Gastroesophageal sphincter (tissue), 4 donors: ENCODE results near the gene KRTAP1-5. TPM values are rescaled to one million over a fixed set of nuclear protein-coding genes. Genes with fewer than 3 reads are reported as not detected.
"Not testable (repeated sequence)": the region's sequence is repeated elsewhere in the genome, so short reads cannot be mapped to it uniquely, and the experiment has no call there.

ENCODE experiments used
- ATAC-seq: fragments of 150-250 bp; one replicate; pipeline ENCODE4 v1.9.1; 2016; ENCODE audit warnings: mild to moderate bottlenecking, moderate library complexity
- H3K27ac ChIP-seq, 4 donors: fragments of 200-600 bp; sonication (generic) in 3 of 4; 1 replicate in 3 of 4; 2 replicates in 1 of 4; pipeline ENCODE4 v1.5.1; 2016 to 2019
- H3K27me3 ChIP-seq: fragments of 200-600 bp; sonication (generic); one replicate; pipeline ENCODE4 v1.5.1; 2019
- H3K36me3 ChIP-seq, 2 donors: fragments of 200-600 bp; sonication (generic); one replicate each; pipeline ENCODE4 v1.5.1; 2019; ENCODE audit warnings: control low read depth in 1 of 2
- H3K4me1 ChIP-seq, 3 donors: fragments of 200-600 bp; sonication (generic); 1 replicate in 2 of 3; 2 replicates in 1 of 3; pipeline ENCODE4 v1.5.1; 2016 to 2019; ENCODE audit warnings: control low read depth in 2 of 3
- H3K4me3 ChIP-seq, 2 donors: fragments of 200-600 bp; sonication (generic); one replicate each; pipeline ENCODE4 v1.5.1; 2019; ENCODE audit warnings: mild to moderate bottlenecking in 1 of 2, moderate library complexity in 1 of 2
- H3K9me3 ChIP-seq, 3 donors: fragments of 200-600 bp; sonication (generic); one replicate each; pipeline ENCODE4 v1.5.1; 2017 to 2019; ENCODE audit warnings: control low read depth in 2 of 3
- EP300 ChIP-seq: sonication (generic); formaldehyde crosslinking; IDR thresholded peaks from one replicate; pipeline ENCODE4 v1.6.1; 2017; ENCODE audit warnings: antibody characterized with exemption, mild to moderate bottlenecking
- POLR2A ChIP-seq, 2 donors: fragments of 450-650 bp; IDR thresholded peaks; one replicate each; pipeline ENCODE4 v1.6.1; 2017; ENCODE audit warnings: antibody characterized with exemption in 2 of 2, mild to moderate bottlenecking in 2 of 2, moderate library complexity in 1 of 2
- POLR2AphosphoS5 ChIP-seq: sonication (generic); formaldehyde crosslinking; IDR thresholded peaks from one replicate; pipeline ENCODE4 v1.6.1; 2017; ENCODE audit warnings: antibody characterized with exemption
- WGBS, 2 donors: methylation state at CpG; one replicate each; pipeline ENCODE4 v1.1.5; 2018; ENCODE audit warnings: low coverage in 1 of 2; 5-methylcytosine and 5-hydroxymethylcytosine counted together
- total RNA-seq, 4 donors: library from RNA; depleted of rRNA; stranded (reverse); fragments of >200 nt; gene quantifications; one replicate each; pipeline ENCODE4 v1.1.0, GENCODE V29; 2016
- TF ChIP-seq, protein P1 (sequence below), 4 experiments: fragments of 200-600 bp in 2 of 4; fragments of 450-650 bp in 2 of 4; sonication (generic) in 1 of 4; IDR thresholded peaks; one replicate each; pipeline ENCODE4 v1.5.1; 2017 to 2019; ENCODE audit warnings: antibody characterized with exemption in 4 of 4, mild to moderate bottlenecking in 2 of 4, moderate library complexity in 2 of 4

KRTAP1-5 gene
- total RNA-seq, 4 donors from 2014 or later = not detected

DNA sequence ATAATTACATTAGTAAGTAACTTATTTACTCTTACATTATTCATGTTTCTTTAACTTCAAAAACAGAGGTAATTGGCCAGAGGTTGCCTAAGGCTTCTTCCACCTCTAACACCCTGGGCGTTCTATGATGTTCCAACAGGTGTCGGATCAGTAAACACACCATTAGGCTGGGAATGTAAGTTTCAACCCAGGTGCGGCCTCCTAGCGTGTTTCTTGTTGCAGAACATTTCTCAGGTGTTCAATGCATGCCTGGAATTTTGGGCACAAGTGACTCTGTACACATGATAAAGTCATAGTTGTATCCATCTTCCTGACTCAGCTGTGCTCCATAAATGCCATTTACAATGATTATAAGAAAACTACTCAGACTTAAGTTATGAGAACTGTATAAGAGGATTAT lies 27.0 kb upstream of the KRTAP1-5 start:
- TF ChIP-seq EP300 (no peak), POLR2A (IDR thresholded peaks at IDR 0.05) (no peak), POLR2AphosphoS5 (no peak)
- TF ChIP-seq, protein P1, sequence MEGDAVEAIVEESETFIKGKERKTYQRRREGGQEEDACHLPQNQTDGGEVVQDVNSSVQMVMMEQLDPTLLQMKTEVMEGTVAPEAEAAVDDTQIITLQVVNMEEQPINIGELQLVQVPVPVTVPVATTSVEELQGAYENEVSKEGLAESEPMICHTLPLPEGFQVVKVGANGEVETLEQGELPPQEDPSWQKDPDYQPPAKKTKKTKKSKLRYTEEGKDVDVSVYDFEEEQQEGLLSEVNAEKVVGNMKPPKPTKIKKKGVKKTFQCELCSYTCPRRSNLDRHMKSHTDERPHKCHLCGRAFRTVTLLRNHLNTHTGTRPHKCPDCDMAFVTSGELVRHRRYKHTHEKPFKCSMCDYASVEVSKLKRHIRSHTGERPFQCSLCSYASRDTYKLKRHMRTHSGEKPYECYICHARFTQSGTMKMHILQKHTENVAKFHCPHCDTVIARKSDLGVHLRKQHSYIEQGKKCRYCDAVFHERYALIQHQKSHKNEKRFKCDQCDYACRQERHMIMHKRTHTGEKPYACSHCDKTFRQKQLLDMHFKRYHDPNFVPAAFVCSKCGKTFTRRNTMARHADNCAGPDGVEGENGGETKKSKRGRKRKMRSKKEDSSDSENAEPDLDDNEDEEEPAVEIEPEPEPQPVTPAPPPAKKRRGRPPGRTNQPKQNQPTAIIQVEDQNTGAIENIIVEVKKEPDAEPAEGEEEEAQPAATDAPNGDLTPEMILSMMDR (IDR thresholded peaks at IDR 0.05) = no peak
- Histone ChIP-seq H3K9me3 (peaks cover 0 to 11% (median 0%) of the 10 kb centered on the region in 3 donors), H3K36me3 (no peaks in the 10 kb centered on the region), H3K4me1 (no peaks in the 10 kb centered on the region), H3K4me3 (no peak overlapping the region), H3K27me3 (peaks cover 27% of the 10 kb centered on the region), H3K27ac (no peak overlapping the region)
- ATAC-seq = no peak
- 90 to 94% methylated on average over 4 of the region's 4 CpGs for WGBS, 2 donors

DNA sequence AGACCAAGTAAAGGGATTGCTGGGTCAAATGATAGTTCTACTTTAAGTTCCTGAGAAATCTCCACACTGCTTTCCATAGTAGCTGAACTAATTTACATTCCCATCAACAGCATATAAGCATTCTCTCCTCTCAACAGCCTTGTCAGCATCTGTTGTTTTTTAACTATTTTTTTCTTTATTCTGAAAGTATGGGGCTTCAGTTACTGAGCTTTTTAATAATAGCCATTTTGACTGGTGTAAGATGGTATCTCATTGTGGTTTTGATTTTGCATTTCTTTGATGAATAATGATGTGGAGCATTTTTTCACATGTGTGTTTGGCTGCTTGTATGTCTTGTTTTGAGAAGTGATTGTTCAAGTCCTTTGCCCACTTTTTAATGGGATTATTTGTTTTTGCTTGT lies 25.6 kb upstream of the KRTAP1-5 start:
- Histone ChIP-seq H3K27me3 (peaks cover 28% of the 10 kb centered on the region), H3K4me1 (no peaks in the 10 kb centered on the region), H3K27ac (no peak overlapping the region), H3K9me3 (peaks cover 0 to 7% (median 0%) of the 10 kb centered on the region in 3 donors), H3K4me3 (no peak overlapping the region), H3K36me3 (no peaks in the 10 kb centered on the region)
- ATAC-seq = no peak
- TF ChIP-seq POLR2AphosphoS5 (no peak), POLR2A (IDR thresholded peaks at IDR 0.05) (no peak), EP300 (no peak)
- TF ChIP-seq, protein P1 (IDR thresholded peaks at IDR 0.05) = no peak

DNA sequence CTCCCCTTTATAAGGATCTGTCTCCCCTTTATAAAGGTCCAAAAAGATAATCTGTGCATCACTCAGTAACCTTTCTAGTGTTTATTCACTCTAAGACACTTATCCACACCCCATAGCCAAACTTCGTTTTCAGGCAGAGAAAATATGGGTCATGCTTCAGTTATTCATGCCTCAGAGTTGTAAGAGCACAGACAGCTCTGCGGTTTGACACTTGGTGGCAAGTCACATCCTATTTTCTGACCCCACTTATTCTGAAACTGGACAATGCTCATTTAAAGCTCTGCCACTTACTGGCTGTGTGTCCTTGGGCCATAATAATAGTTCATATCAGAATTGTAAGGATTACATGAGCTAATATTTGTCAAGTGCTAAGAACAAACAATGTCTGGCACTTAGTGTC lies 22.1 kb upstream of the KRTAP1-5 start:
- TF ChIP-seq POLR2A (IDR thresholded peaks at IDR 0.05) (no peak), EP300 (no peak), POLR2AphosphoS5 (no peak)
- TF ChIP-seq, protein P1 (IDR thresholded peaks at IDR 0.05) = no peak
- Histone ChIP-seq H3K9me3 (peaks cover 0 to 4% (median 0%) of the 10 kb centered on the region in 3 donors), H3K36me3 (no peaks in the 10 kb centered on the region), H3K4me3 (no peak overlapping the region), H3K27ac (no peak overlapping the region), H3K27me3 (peaks cover 33% of the 10 kb centered on the region), H3K4me1 (no peaks in the 10 kb centered on the region)
- WGBS, 2 donors = 44 to 60% methylated on average over 2 of the region's 2 CpGs
- ATAC-seq = no peak

DNA sequence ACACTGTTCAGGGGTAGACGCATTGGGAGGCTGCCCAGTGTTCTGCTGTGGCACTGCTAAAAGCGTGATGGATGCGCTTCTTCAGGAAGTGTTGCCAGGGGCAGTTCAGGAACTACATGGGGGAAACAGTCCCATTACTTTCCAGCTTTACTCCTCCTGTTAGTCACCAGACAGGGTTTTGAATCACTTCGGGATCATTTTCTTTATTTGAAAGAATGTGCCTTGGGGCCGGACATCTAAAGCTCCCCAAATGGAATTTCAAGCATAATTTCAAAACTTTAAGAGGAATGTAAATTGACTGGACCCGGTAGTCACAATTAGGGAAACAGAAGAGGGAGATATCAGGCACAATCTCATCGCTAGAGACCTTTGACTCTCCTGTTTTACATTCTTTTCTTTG lies 21.4 kb upstream of the KRTAP1-5 start:
- TF ChIP-seq POLR2A (IDR thresholded peaks at IDR 0.05) (no peak), EP300 (no peak), POLR2AphosphoS5 (no peak)
- TF ChIP-seq, protein P1 (IDR thresholded peaks at IDR 0.05) = no peak
- ATAC-seq = no peak
- Histone ChIP-seq H3K27ac (no peak overlapping the region), H3K9me3 (peaks cover 0 to 6% (median 0%) of the 10 kb centered on the region in 3 donors), H3K36me3 (no peaks in the 10 kb centered on the region), H3K27me3 (peaks cover 33% of the 10 kb centered on the region), H3K4me1 (no peaks in the 10 kb centered on the region), H3K4me3 (no peak overlapping the region)
- WGBS, 2 donors = 46 to 57% methylated on average over 5 to 7 of the region's 7 CpGs

DNA sequence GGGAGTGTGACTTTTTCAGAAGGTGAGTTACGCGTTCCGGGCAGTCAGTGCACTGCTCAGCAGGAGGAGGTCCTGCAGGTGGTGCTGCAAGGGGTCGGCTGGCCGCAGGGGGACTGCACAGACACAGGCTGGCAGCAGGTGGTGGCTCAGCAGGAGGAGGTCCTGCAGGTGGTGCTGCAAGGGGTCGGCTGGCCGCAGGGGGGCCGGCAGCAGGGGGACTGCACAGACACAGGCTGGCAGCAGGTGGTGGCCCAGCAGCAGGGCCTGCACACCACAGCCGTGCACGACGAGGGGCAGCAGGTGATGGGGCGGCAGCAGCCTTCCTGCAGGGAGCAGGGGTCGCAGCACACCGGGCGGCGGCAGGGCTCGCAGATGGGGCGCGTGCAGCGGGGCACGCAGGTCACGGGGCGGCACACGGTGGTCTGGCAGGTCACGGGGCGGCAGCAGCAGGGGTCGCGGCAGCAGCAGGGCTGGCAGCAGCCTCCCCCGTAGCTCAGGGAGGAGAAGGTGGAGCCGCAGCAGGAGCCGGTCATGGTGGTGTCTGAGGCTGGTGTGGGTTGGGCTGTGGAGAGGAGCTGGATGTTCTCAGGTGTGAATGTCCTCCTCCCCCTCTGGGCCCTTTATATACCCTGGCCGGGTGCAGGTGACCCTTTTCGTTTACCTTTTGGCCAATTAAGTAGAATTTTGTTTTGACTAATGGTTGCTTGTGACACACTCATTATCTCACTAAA lies 19.9 kb upstream of the KRTAP1-5 start, which contains the start of gene KRTAP2-1:
Gene KRTAP2-1 (minus strand): TSS at position 582 of the 731 bp plus-strand sequence. CDS start 49 bp downstream, at position 533.
- peaks cover 33% of the 10 kb centered on the region for H3K27me3 ChIP-seq
- 35 to 60% methylated on average over 2 to 4 of the region's 33 CpGs for WGBS, 2 donors
- ATAC-seq = not testable (repeated sequence)

More for the DNA sequence above, 19.9 kb upstream of the KRTAP1-5 start, which contains the start of gene KRTAP2-1:
- peaks cover 0 to 12% (median 0%) of the 10 kb centered on the region in 3 donors for H3K9me3 ChIP-seq
- H3K4me1 ChIP-seq, H3K36me3 ChIP-seq, H3K4me3 ChIP-seq, H3K27ac ChIP-seq: not testable (repeated sequence)
